ENCODE results near the gene ZNF444. TPM values are rescaled to one million over a fixed set of nuclear protein-coding genes. Genes with fewer than 3 reads are reported as not detected.

ZNF444 gene
- total RNA-seq, 1 experiment from 2014 or later = 31.7 TPM

- no peak overlapping the region for H2AFZ ChIP-seq (ENCODE audit: low read depth, low read length, poor library complexity, severe bottlenecking)
- H3K79me2 ChIP-seq (ENCODE audit: insufficient read depth, low read length) = no peaks in the 10 kb centered on the region
- ChIA-PET POLR2A (no interaction called here), CTCF (no interaction called here), RAD21 (ENCODE audit: low non-redundant PET in 1 of 2, low total read pairs in 2 of 2, uncharacterized antibody in 2 of 2, unreplicated experiment in 2 of 2) (no interaction called here)
- no peaks in the 10 kb centered on the region for H3K27me3 ChIP-seq (ENCODE audit: insufficient read depth, low read length)
- no peak overlapping the region for H3K4me2 ChIP-seq (ENCODE audit: low read length)
- H3K9me3 ChIP-seq (ENCODE audit: control insufficient read depth in 1 of 2, insufficient read depth in 1 of 2, low read depth in 1 of 2, low read length in 2 of 2) = no peaks in the 10 kb centered on the region
- H3K4me1 ChIP-seq (ENCODE audit: control insufficient read depth in 1 of 2, insufficient read depth in 2 of 2, low read length in 2 of 2) = no peaks in the 10 kb centered on the region
- H3K27ac ChIP-seq (ENCODE audit: low read depth, low read length) = no peak overlapping the region
- no peak overlapping the region for H3K9ac ChIP-seq (ENCODE audit: low read length)
- no peaks in the 10 kb centered on the region for H3K9me2 ChIP-seq (ENCODE audit: insufficient read depth)
- no peaks in the 10 kb centered on the region for H4K20me1 ChIP-seq (ENCODE audit: insufficient read depth)
- intact Hi-C loops (cut with micrococcal nuclease) = no loop called here
- ATAC-seq (no peak), DNase-seq (ENCODE audit: low read depth, low spot score) (no peak)
- H3K36me3 ChIP-seq (ENCODE audit: control insufficient read depth in 1 of 2, insufficient read depth in 2 of 2, low read length in 2 of 2) = no peaks in the 10 kb centered on the region
- H3K4me3 ChIP-seq (replicated peaks in 1 of 2; ENCODE audit: low read depth in 1 of 2, low read length in 2 of 2) = no peak overlapping the region
- BruUV-seq (replicated peaks) = no TSS peak
- TF ChIP-seq EZH2 (IDR thresholded peaks at IDR 0.05) = no peak
- no peak for TF ChIP-seq JUND (IDR thresholded peaks at IDR 0.05)
- TF ChIP-seq ATF3 (IDR thresholded peaks at IDR 0.05) = no peak
- no peak for TF ChIP-seq SIN3A (IDR thresholded peaks at IDR 0.05; ENCODE audit: low read depth)
- no peak for TF ChIP-seq POLR2A (IDR thresholded peaks at IDR 0.05; ENCODE audit: borderline replicate concordance, extremely low read depth, insufficient read depth, insufficient read length)
- no peak for TF ChIP-seq ELF1 (IDR thresholded peaks at IDR 0.05; ENCODE audit: borderline replicate concordance, low read depth)
- no peak for TF ChIP-seq CBX3 (IDR thresholded peaks at IDR 0.05; ENCODE audit: low read depth)
- TF ChIP-seq RAD21 (IDR thresholded peaks at IDR 0.05; ENCODE audit: low read depth) = no peak
- TF ChIP-seq CEBPB (IDR thresholded peaks at IDR 0.05; ENCODE audit: low read depth) = no peak
- TF ChIP-seq YY1 (IDR thresholded peaks at IDR 0.05; ENCODE audit: extremely low read depth, insufficient replicate concordance, low read depth, low read length) = no peak
- TF ChIP-seq EZH2phosphoT487 (IDR thresholded peaks at IDR 0.05; ENCODE audit: borderline replicate concordance) = no peak
- no peak for TF ChIP-seq REST (IDR thresholded peaks at IDR 0.05; ENCODE audit: low read depth)
- no peak for TF ChIP-seq POLR2AphosphoS5 (IDR thresholded peaks at IDR 0.05; ENCODE audit: low read depth, low read length)
- TF ChIP-seq MAX (IDR thresholded peaks at IDR 0.05) = no peak
- TF ChIP-seq SRF (IDR thresholded peaks at IDR 0.05; ENCODE audit: low read depth) = no peak
These were observed 35.8 kb downstream of the ZNF444 start for GRCh38 chr19:56176881-56177280.
